ENCODE measurements around the gene TRAPPC10. TPM values are rescaled to one million over a fixed set of nuclear protein-coding genes. Genes with fewer than 3 reads are reported as not detected.

TRAPPC10 gene
- polyA plus RNA-seq, 1 of the 3 experiments (the other 2 are of a cell fraction) = 17.5 TPM

- ChIA-PET CTCF (interaction anchor here (0.9 to 1.3 kb wide), 3 partner anchors 11 to 62 kb away, joined by 3 to 4 read pairs (median 3); no protein-coding TSS in a partner anchor), POLR2A (interaction anchor here (0.6 to 2.2 kb wide), 4 partner anchors 18 to 223 kb away, joined by 3 to 4 read pairs (median 3); partner anchors contain the start of gene RRP1)
- H3K79me2 ChIP-seq (ENCODE audit: insufficient read depth) = peaks cover 65% of the 10 kb centered on the region
- no peak overlapping the region for H2AFZ ChIP-seq (ENCODE audit: low read depth)
- peak; percentile 84 for DNase-seq
- H3K4me1 ChIP-seq (ENCODE audit: control insufficient read depth in 1 of 2, insufficient read depth in 2 of 2, low read depth in 1 of 2, low read length in 1 of 2) = peaks cover 12 to 20% of the 10 kb centered on the region in 2 experiments; a peak in 3 of 4 replicates
- peak overlapping the region; percentile 69 to 92 for H3K4me3 ChIP-seq (ENCODE audit: low read depth in 2 of 2, low read length in 1 of 2)
- peak overlapping the region; percentile 65 to 88 for H3K27ac ChIP-seq (ENCODE audit: low read depth in 2 of 2, low read length in 1 of 2)
- peaks cover 10% of the 10 kb centered on the region for H3F3A ChIP-seq (replicated peaks; ENCODE audit: insufficient read depth)
- H3K9ac ChIP-seq = peak overlapping the region; percentile 87
- WGBS (ENCODE audit: low lambda C conversion rate) = 2% methylated on average over 9 of the region's 87 CpGs
- H4K20me1 ChIP-seq (ENCODE audit: insufficient read depth) = peaks cover 46% of the 10 kb centered on the region
- no peaks in the 10 kb centered on the region for H3K9me2 ChIP-seq
- H3K9me3 ChIP-seq = no peaks in the 10 kb centered on the region
- peak overlapping the region; percentile 86 for H3K4me2 ChIP-seq
- H3K27me3 ChIP-seq (ENCODE audit: insufficient read depth) = no peaks in the 10 kb centered on the region
- H3K36me3 ChIP-seq (replicated peaks in 1 of 2; ENCODE audit: control insufficient read depth in 1 of 2, insufficient read depth in 2 of 2, low read length in 1 of 2) = no peaks in the 10 kb centered on the region
- TF ChIP-seq CTCF (IDR thresholded peaks at IDR 0.05) (peak; percentile 37), FOXJ3 (CRISPR knock-in tag; IDR thresholded peaks at IDR 0.05) (no peak)
Measured at GRCh38 chr21:44012474-44013379, 618 bp downstream of the TRAPPC10 start.

GRCh38 chr21:44013380-44014088 lies 1.4 kb downstream of the TRAPPC10 start:
- Histone ChIP-seq H3K36me3 (replicated peaks in 1 of 2; ENCODE audit: control insufficient read depth in 1 of 2, insufficient read depth in 2 of 2, low read length in 1 of 2) (no peaks in the 10 kb centered on the region), H3K27me3 (ENCODE audit: insufficient read depth) (no peaks in the 10 kb centered on the region), H3F3A (replicated peaks; ENCODE audit: insufficient read depth) (peaks cover 10% of the 10 kb centered on the region), H3K4me2 (peak overlapping the region; percentile 86), H3K9ac (peak overlapping the region; percentile 87; the same call in 1 of the 2 replicates), H3K4me1 (ENCODE audit: control insufficient read depth in 1 of 2, insufficient read depth in 2 of 2, low read depth in 1 of 2, low read length in 1 of 2) (peaks cover 12 to 20% of the 10 kb centered on the region in 2 experiments; a peak in 3 of 4 replicates), H3K79me2 (ENCODE audit: insufficient read depth) (peaks cover 73% of the 10 kb centered on the region), H3K27ac (ENCODE audit: low read depth in 2 of 2, low read length in 1 of 2) (peak overlapping the region in 1 of 2 experiments; percentile 65; a peak in 1 of 4 replicates), H2AFZ (ENCODE audit: low read depth) (no peak overlapping the region), H4K20me1 (ENCODE audit: insufficient read depth) (peaks cover 54% of the 10 kb centered on the region), H3K9me2 (no peaks in the 10 kb centered on the region), H3K4me3 (ENCODE audit: low read depth in 2 of 2, low read length in 1 of 2) (peak overlapping the region; percentile 69 to 92), H3K9me3 (no peaks in the 10 kb centered on the region)
- TF ChIP-seq NRF1 (IDR thresholded peaks at IDR 0.05; ENCODE audit: low read depth, low read length) (no peak), RCOR1 (IDR thresholded peaks at IDR 0.05; ENCODE audit: low read length) (no peak)
- ChIA-PET CTCF (interaction anchor here (0.9 to 1.1 kb wide), 2 partner anchors 16 to 62 kb away, joined by 3 read pairs; no protein-coding TSS in a partner anchor), POLR2A (interaction anchor here (0.6 kb wide), 1 partner anchor 24 kb away, joined by 3 read pairs; no protein-coding TSS in a partner anchor)
- peak; percentile 36 for DNase-seq
- whole genome bisulfite sequencing (ENCODE audit: low lambda C conversion rate) = 34% methylated on average over 8 of the region's 8 CpGs

GRCh38 chr21:44017601-44018000 lies 5.5 kb downstream of the TRAPPC10 start:
- no peak overlapping the region for H2AFZ ChIP-seq (ENCODE audit: low read depth)
- H3K9me3 ChIP-seq = no peaks in the 10 kb centered on the region
- CTCF ChIA-PET = no interaction called here
- no peak overlapping the region for H3K4me3 ChIP-seq (ENCODE audit: low read depth in 2 of 2, low read length in 1 of 2)
- H3K79me2 ChIP-seq (ENCODE audit: insufficient read depth) = peaks cover 100% of the 10 kb centered on the region
- no peaks in the 10 kb centered on the region for H3K27me3 ChIP-seq (ENCODE audit: insufficient read depth)
- H3K4me2 ChIP-seq = no peak overlapping the region
- 93% methylated on average over 9 of the region's 9 CpGs for WGBS (ENCODE audit: low lambda C conversion rate)
- H4K20me1 ChIP-seq (ENCODE audit: insufficient read depth) = peaks cover 93% of the 10 kb centered on the region
- no peak overlapping the region for H3K27ac ChIP-seq (ENCODE audit: low read depth in 2 of 2, low read length in 1 of 2)
- no peaks in the 10 kb centered on the region for H3K36me3 ChIP-seq (replicated peaks in 1 of 2; ENCODE audit: control insufficient read depth in 1 of 2, insufficient read depth in 2 of 2, low read length in 1 of 2)
- no peak overlapping the region for H3K9ac ChIP-seq
- peaks cover 11 to 16% of the 10 kb centered on the region in 2 experiments; a peak in 3 of 4 replicates for H3K4me1 ChIP-seq (ENCODE audit: control insufficient read depth in 1 of 2, insufficient read depth in 2 of 2, low read depth in 1 of 2, low read length in 1 of 2)
- no peak for DNase-seq
- no peaks in the 10 kb centered on the region for H3K9me2 ChIP-seq
- POLR2A ChIA-PET = no interaction called here
- peaks cover 8% of the 10 kb centered on the region for H3F3A ChIP-seq (replicated peaks; ENCODE audit: insufficient read depth)
- TF ChIP-seq ELF1 (IDR thresholded peaks at IDR 0.05) (no peak), GATA2 (CRISPR knock-in tag; IDR thresholded peaks at IDR 0.05) (no peak), RCOR1 (IDR thresholded peaks at IDR 0.05; ENCODE audit: low read length) (no peak), TEAD4 (IDR thresholded peaks at IDR 0.05; ENCODE audit: borderline replicate concordance, insufficient read depth) (no peak), FOXJ3 (CRISPR knock-in tag; IDR thresholded peaks at IDR 0.05) (no peak), ZBTB33 (IDR thresholded peaks at IDR 0.05; ENCODE audit: borderline replicate concordance, low read depth) (no peak), MXI1 (IDR thresholded peaks at IDR 0.05; ENCODE audit: low read depth, low read length) (no peak), YY1 (IDR thresholded peaks at IDR 0.05; ENCODE audit: low read depth) (no peak), RFX5 (IDR thresholded peaks at IDR 0.05; ENCODE audit: low read length) (no peak), GABPA (IDR thresholded peaks at IDR 0.05; ENCODE audit: low read depth) (no peak), NRF1 (IDR thresholded peaks at IDR 0.05; ENCODE audit: low read depth, low read length) (no peak), CHD2 (IDR thresholded peaks at IDR 0.05; ENCODE audit: low read length, partially characterized antibody) (no peak), NFIC (IDR thresholded peaks at IDR 0.05; ENCODE audit: borderline replicate concordance) (no peak), POLR2AphosphoS5 (IDR thresholded peaks at IDR 0.05; ENCODE audit: low read depth, low read length) (no peak), RAD21 (IDR thresholded peaks at IDR 0.05; ENCODE audit: low read length) (no peak)
